Renal pelvis (tissue), 3 donors: ENCODE measurements around the gene SPAG7. TPM values are rescaled to one million over a fixed set of nuclear protein-coding genes. Genes with fewer than 3 reads are reported as not detected.

Source experiments
- polyA plus RNA-seq, 3 donors: library from polyadenylated mRNA; unstranded; fragments of 120-200 nt; gene quantifications; one replicate each; pipeline ENCODE4 v1.2.1, GENCODE V29; 2013; ENCODE audit not compliant: insufficient read length in 3 of 3

SPAG7 gene
- polyA plus RNA-seq, 3 donors = 99.6 to 111 (median 100.0) TPM

Other genes starting within 250 kb of the SPAG7 start
- gene MED11, start 236.4 kb downstream of the SPAG7 start, polyA plus RNA-seq = 10 to 100 TPM; 27.3 to 29.7 (median 27.6) TPM
- 1 to 10 TPM in 1 of 3 donors, under 1 TPM in 2; 0.37 to 1.0 (median 0.58) TPM for gene ZMYND15, start 228.0 kb downstream of the SPAG7 start, polyA plus RNA-seq
- gene CXCL16, start 227.9 kb downstream of the SPAG7 start, polyA plus RNA-seq = 10 to 100 TPM; 10.2 to 16.1 (median 14.1) TPM
- gene TM4SF5, start 195.9 kb downstream of the SPAG7 start, polyA plus RNA-seq = 1 to 10 TPM; 2.4 to 3.7 (median 2.5) TPM
- under 1 TPM; 0.39 to 0.74 (median 0.65) TPM for gene VMO1, start 181.5 kb downstream of the SPAG7 start, polyA plus RNA-seq
- gene GLTPD2, start 178.9 kb downstream of the SPAG7 start, polyA plus RNA-seq = 10 to 100 TPM; 10.7 to 14.5 (median 12.5) TPM
- gene PSMB6, start 171.7 kb downstream of the SPAG7 start, polyA plus RNA-seq = 100 to 1,000 TPM; 130 to 146 (median 145) TPM
- gene PLD2, start 160.7 kb downstream of the SPAG7 start, polyA plus RNA-seq = 10 to 100 TPM; 35.1 to 53.7 (median 45.2) TPM
- 10 to 100 TPM; 51.2 to 70.4 (median 69.7) TPM for gene MINK1, start 134.5 kb downstream of the SPAG7 start, polyA plus RNA-seq
- gene C17orf107, start 68.3 kb downstream of the SPAG7 start, polyA plus RNA-seq = 1 to 10 TPM; 1.6 to 2.1 (median 1.8) TPM
- gene CHRNE, start 64.7 kb downstream of the SPAG7 start, polyA plus RNA-seq = 1 to 10 TPM; 1.1 to 2.7 (median 1.4) TPM
- gene GP1BA, start 35.5 kb downstream of the SPAG7 start, polyA plus RNA-seq = 1 to 10 TPM; 2.1 to 2.7 (median 2.6) TPM
- 10 to 100 TPM; 77.1 to 93.9 (median 85.5) TPM for gene SLC25A11, start 27.8 kb downstream of the SPAG7 start, polyA plus RNA-seq
- gene RNF167, start 27.5 kb downstream of the SPAG7 start, polyA plus RNA-seq = 100 to 1,000 TPM; 129 to 146 (median 134) TPM
- gene PFN1, start 19.3 kb downstream of the SPAG7 start, polyA plus RNA-seq = 100 to 1,000 TPM; 401 to 502 (median 460) TPM
- gene ENO3, start 16.7 kb downstream of the SPAG7 start, polyA plus RNA-seq = 10 to 100 TPM; 26.2 to 30.9 (median 28.9) TPM
- gene CAMTA2, start 19.9 kb upstream of the SPAG7 start, polyA plus RNA-seq = 10 to 100 TPM; 25.3 to 35.7 (median 34.8) TPM
- gene INCA1, start 29.7 kb upstream of the SPAG7 start, polyA plus RNA-seq = 1 to 10 TPM; 6.9 to 9.5 (median 9.3) TPM
- 10 to 100 TPM; 89.4 to 99.7 (median 90.9) TPM for gene KIF1C, start 30.1 kb upstream of the SPAG7 start, polyA plus RNA-seq
- gene SLC52A1, start 67.6 kb upstream of the SPAG7 start, polyA plus RNA-seq = under 1 TPM; 0.24 to 0.42 (median 0.41) TPM
- 10 to 100 TPM; 13.7 to 16.9 (median 15.0) TPM for gene ZFP3, start 110.7 kb upstream of the SPAG7 start, polyA plus RNA-seq
- 10 to 100 TPM; 21.8 to 50.0 (median 24.0) TPM for gene ZNF232, start 144.1 kb upstream of the SPAG7 start, polyA plus RNA-seq
- 10 to 100 TPM in 1 of 3 donors, 1 to 10 TPM in 2; 2.5 to 14.7 (median 5.1) TPM for gene USP6, start 148.2 kb upstream of the SPAG7 start, polyA plus RNA-seq
- gene ZNF594, start 224.1 kb upstream of the SPAG7 start, polyA plus RNA-seq = 10 to 100 TPM; 18.7 to 27.6 (median 26.2) TPM